Neuronal stem cell (in vitro differentiated cells): ENCODE results near the gene CD4.
"Not testable (repeated sequence)": the region's sequence is repeated elsewhere in the genome, so short reads cannot be mapped to it uniquely, and the experiment has no call there.

Experiments used
- DNase-seq: peaks from one replicate; pipeline ENCODE4 v3.0.0-alpha.2; 2013; ENCODE audit warnings: low spot score
- H2AFZ ChIP-seq: one replicate; pipeline ENCODE4 v1.6.1; 2013; ENCODE audit warnings: mild to moderate bottlenecking, low read length, inconsistent platforms
- H2AK5ac ChIP-seq: 2 replicates; pipeline ENCODE4 v1.6.1; 2013; ENCODE audit warnings: low read depth, mild to moderate bottlenecking, inconsistent platforms, low read length, moderate library complexity, mixed read lengths
- H2BK120ac ChIP-seq: 2 replicates; pipeline ENCODE4 v1.6.1; 2013; ENCODE audit warnings: low read depth, mild to moderate bottlenecking, inconsistent platforms, low read length, moderate library complexity, mixed read lengths
- H2BK12ac ChIP-seq: one replicate; pipeline ENCODE4 v1.6.1; 2013; ENCODE audit warnings: low read length, inconsistent platforms
- H2BK15ac ChIP-seq: 2 replicates; pipeline ENCODE4 v1.6.1; 2013; ENCODE audit warnings: mild to moderate bottlenecking, low read length, inconsistent platforms, mixed read lengths
- H2BK5ac ChIP-seq: one replicate; pipeline ENCODE4 v1.6.1; 2013; ENCODE audit warnings: inconsistent platforms, mild to moderate bottlenecking, low read length, moderate library complexity
- H3K14ac ChIP-seq: one replicate; pipeline ENCODE4 v1.6.1; 2013; ENCODE audit warnings: low read length, inconsistent platforms
- H3K18ac ChIP-seq: 2 replicates; pipeline ENCODE4 v1.6.1; 2013; ENCODE audit warnings: low read length, inconsistent platforms
- H3K23ac ChIP-seq: 2 replicates; pipeline ENCODE4 v1.6.1; 2013; ENCODE audit warnings: low read depth, mild to moderate bottlenecking, mixed read lengths, low read length, inconsistent platforms; ENCODE audit not compliant: poor library complexity
- H3K27ac ChIP-seq: replicated peaks from 3 replicates; pipeline ENCODE4 v1.5.1; 2013; ENCODE audit warnings: low read length, inconsistent platforms
- H3K27me3 ChIP-seq, 3 experiments: 2 replicates each; pipeline ENCODE4 v1.6.1; 2013; ENCODE audit warnings: low read length in 3 of 3, mild to moderate bottlenecking in 2 of 3, inconsistent platforms in 1 of 3, low read depth in 1 of 3, mixed read lengths in 1 of 3, moderate library complexity in 1 of 3; ENCODE audit not compliant: control insufficient read depth in 3 of 3, insufficient read depth in 3 of 3
- H3K36me3 ChIP-seq, 2 donors: replicated peaks in 1 of 2; 2 replicates each; pipeline ENCODE4 v1.6.1; 2013; ENCODE audit warnings: low read length in 2 of 2; ENCODE audit not compliant: control insufficient read depth in 2 of 2, insufficient read depth in 2 of 2
- H3K4ac ChIP-seq: 2 replicates; pipeline ENCODE4 v1.6.1; 2013; ENCODE audit warnings: inconsistent platforms, mild to moderate bottlenecking, low read length, moderate library complexity
- H3K4me1 ChIP-seq, 2 donors: 1 replicate in 1 of 2; 2 replicates in 1 of 2; pipeline ENCODE4 v1.6.1; 2013; ENCODE audit warnings: low read length in 2 of 2, low read depth in 1 of 2; ENCODE audit not compliant: control insufficient read depth in 2 of 2, insufficient read depth in 1 of 2
- H3K4me2 ChIP-seq: one replicate; pipeline ENCODE4 v1.6.1; 2013; ENCODE audit warnings: mild to moderate bottlenecking, low read length, inconsistent platforms; ENCODE audit not compliant: insufficient read depth, poor library complexity, severe bottlenecking
- H3K4me3 ChIP-seq, 2 donors: 2 replicates each; pipeline ENCODE4 v1.5.1; 2013; ENCODE audit warnings: low read length in 2 of 2, mild to moderate bottlenecking in 2 of 2, inconsistent platforms in 1 of 2, moderate library complexity in 1 of 2
- H3K79me1 ChIP-seq: one replicate; pipeline ENCODE4 v1.6.1; 2013; ENCODE audit warnings: low read depth, mild to moderate bottlenecking, inconsistent platforms, low read length, moderate library complexity
- H3K9ac ChIP-seq: one replicate; pipeline ENCODE4 v1.6.1; 2013; ENCODE audit warnings: mild to moderate bottlenecking, low read depth, low read length, inconsistent platforms; ENCODE audit not compliant: poor library complexity
- H3K9me3 ChIP-seq, 2 donors: replicated peaks in 1 of 2; 2 replicates each; pipeline versions ENCODE3 to v1.6.1; 2013; ENCODE audit warnings: low read length in 2 of 2, mild to moderate bottlenecking in 2 of 2, inconsistent platforms in 1 of 2, low read depth in 1 of 2, mixed read lengths in 1 of 2, moderate library complexity in 1 of 2; ENCODE audit not compliant: control insufficient read depth in 2 of 2, insufficient read depth in 1 of 2
- H4K8ac ChIP-seq: one replicate; pipeline ENCODE4 v1.6.1; 2013; ENCODE audit warnings: low read depth, mild to moderate bottlenecking, inconsistent platforms, low read length, moderate library complexity
- H4K91ac ChIP-seq: one replicate; pipeline ENCODE4 v1.6.1; 2013; ENCODE audit warnings: low read length, low read depth, mild to moderate bottlenecking, inconsistent platforms; ENCODE audit not compliant: poor library complexity
- WGBS, 2 donors: extraction: QIAGEN DNeasy Blood & Tissue Kit; methylation state at CpG; one replicate each; pipeline ENCODE4 v1.1.7; 2013; ENCODE audit warnings: missing lambda C conversion rate in 2 of 2, mixed read lengths in 1 of 2; ENCODE audit not compliant: insufficient read length in 2 of 2, insufficient replicate concordance in 1 of 2; ENCODE audit errors: extremely low coverage in 2 of 2; 5-methylcytosine and 5-hydroxymethylcytosine counted together

Gene CD4

GRCh38 chr12:6869049-6870021 is 80.0 kb downstream of the CD4 start:
- H2BK15ac ChIP-seq = no peak overlapping the region
- H3K27me3 ChIP-seq = no peaks in the 10 kb centered on the region
- H2AK5ac ChIP-seq = no peak overlapping the region
- DNase-seq = peak; percentile 87
- no peak overlapping the region for H3K27ac ChIP-seq
- H3K9me3 ChIP-seq = peaks cover 0 to 2% of the 10 kb centered on the region in 2 donors
- no CpG with 5 or more reads among the region's 12 CpGs for WGBS, 2 donors
- H3K23ac ChIP-seq = no peak overlapping the region
- no peak overlapping the region for H2BK12ac ChIP-seq
- no peak overlapping the region for H2AFZ ChIP-seq
- H3K14ac ChIP-seq = no peak overlapping the region
- peak overlapping the region; percentile 87 for H3K4me2 ChIP-seq
- peak overlapping the region; percentile 2 to 74 for H3K4me3 ChIP-seq
- peaks cover 15 to 22% of the 10 kb centered on the region in 2 donors for H3K4me1 ChIP-seq
- H3K36me3 ChIP-seq = peaks cover 23 to 57% of the 10 kb centered on the region in 2 donors
- H4K91ac ChIP-seq = no peak overlapping the region
- H4K8ac ChIP-seq = no peak overlapping the region
- no peak overlapping the region for H2BK5ac ChIP-seq
- H3K18ac ChIP-seq = no peak overlapping the region
- H3K79me1 ChIP-seq = peaks cover 8% of the 10 kb centered on the region
- H3K9ac ChIP-seq = no peak overlapping the region
- no peak overlapping the region for H3K4ac ChIP-seq
- no peak overlapping the region for H2BK120ac ChIP-seq

- not testable (repeated sequence) for H3K23ac ChIP-seq, H3K27me3 ChIP-seq, H2BK5ac ChIP-seq, H4K91ac ChIP-seq, H2BK15ac ChIP-seq, H2BK120ac ChIP-seq, H3K9me3 ChIP-seq, H3K4me2 ChIP-seq, DNase-seq, H3K4me3 ChIP-seq, H2AK5ac ChIP-seq, H3K79me1 ChIP-seq, H3K4ac ChIP-seq, H2AFZ ChIP-seq, H4K8ac ChIP-seq, H2BK12ac ChIP-seq, H3K14ac ChIP-seq, H3K27ac ChIP-seq, H3K18ac ChIP-seq, H3K9ac ChIP-seq
- H3K36me3 ChIP-seq = peaks cover 17 to 48% of the 10 kb centered on the region in 2 donors
- no CpG with 5 or more reads among the region's 4 CpGs for WGBS, 2 donors
- H3K4me1 ChIP-seq = peaks cover 15 to 22% of the 10 kb centered on the region in 2 donors
Measured at GRCh38 chr12:6870304-6870703, 81.0 kb downstream of the CD4 start.
